ENCODE data around the gene PCDH10. TPM values are rescaled to one million over a fixed set of nuclear protein-coding genes. Genes with fewer than 3 reads are reported as not detected.

PCDH10 gene, protein sequence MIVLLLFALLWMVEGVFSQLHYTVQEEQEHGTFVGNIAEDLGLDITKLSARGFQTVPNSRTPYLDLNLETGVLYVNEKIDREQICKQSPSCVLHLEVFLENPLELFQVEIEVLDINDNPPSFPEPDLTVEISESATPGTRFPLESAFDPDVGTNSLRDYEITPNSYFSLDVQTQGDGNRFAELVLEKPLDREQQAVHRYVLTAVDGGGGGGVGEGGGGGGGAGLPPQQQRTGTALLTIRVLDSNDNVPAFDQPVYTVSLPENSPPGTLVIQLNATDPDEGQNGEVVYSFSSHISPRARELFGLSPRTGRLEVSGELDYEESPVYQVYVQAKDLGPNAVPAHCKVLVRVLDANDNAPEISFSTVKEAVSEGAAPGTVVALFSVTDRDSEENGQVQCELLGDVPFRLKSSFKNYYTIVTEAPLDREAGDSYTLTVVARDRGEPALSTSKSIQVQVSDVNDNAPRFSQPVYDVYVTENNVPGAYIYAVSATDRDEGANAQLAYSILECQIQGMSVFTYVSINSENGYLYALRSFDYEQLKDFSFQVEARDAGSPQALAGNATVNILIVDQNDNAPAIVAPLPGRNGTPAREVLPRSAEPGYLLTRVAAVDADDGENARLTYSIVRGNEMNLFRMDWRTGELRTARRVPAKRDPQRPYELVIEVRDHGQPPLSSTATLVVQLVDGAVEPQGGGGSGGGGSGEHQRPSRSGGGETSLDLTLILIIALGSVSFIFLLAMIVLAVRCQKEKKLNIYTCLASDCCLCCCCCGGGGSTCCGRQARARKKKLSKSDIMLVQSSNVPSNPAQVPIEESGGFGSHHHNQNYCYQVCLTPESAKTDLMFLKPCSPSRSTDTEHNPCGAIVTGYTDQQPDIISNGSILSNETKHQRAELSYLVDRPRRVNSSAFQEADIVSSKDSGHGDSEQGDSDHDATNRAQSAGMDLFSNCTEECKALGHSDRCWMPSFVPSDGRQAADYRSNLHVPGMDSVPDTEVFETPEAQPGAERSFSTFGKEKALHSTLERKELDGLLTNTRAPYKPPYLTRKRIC
- total RNA-seq, result 0.58 and 0.89 TPM in 2 replicates

DNA sequence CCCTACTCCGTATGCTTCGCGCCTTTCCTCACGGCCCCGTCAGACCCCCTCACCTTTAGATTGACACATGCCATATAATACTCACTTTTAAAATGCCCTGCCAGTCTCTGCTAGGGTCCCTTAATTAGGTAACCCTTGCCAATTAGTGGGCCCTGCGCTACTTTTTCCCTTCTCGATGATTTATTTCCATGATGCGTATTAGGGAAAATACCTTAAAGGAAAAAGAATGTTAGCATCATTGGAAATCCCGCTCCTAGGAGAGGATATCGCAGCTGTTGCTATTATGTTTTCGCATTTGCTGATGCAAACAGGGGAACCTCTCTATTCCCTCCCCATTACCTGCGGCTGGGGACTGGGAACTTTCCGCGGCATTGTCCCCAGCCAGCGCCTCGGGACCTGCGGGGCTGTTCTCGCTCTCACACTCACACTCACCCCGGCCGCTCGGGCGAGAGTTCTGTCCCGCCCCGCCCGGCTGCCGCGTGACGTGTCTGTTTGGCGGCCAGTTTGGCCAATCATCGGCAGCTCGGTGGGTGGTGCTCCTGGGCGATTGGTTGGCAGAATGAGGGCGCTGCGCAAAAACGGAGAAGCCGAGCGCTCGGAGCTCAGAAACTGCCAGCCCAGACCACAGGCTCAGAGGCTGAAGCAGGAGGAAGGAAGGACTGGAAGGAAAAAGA is at the start of gene PCDH10:
Gene PCDH10, plus strand, starts transcription at position 605 of the 674 bp plus-strand sequence. CDS start 847 bp downstream, outside the sequence.

Measured in myometrial cell (primary cell).